Left ventricle myocardium inferior (tissue), 1 donor: ENCODE data around the gene CDH4. TPM values are rescaled to one million over a fixed set of nuclear protein-coding genes. Genes with fewer than 3 reads are reported as not detected.

Experiments used
- DNase-seq: peaks from one replicate; pipeline ENCODE4 v3.0.0-alpha.2; 2020
- H3K27ac ChIP-seq: fragments of 200-600 bp; replicated peaks from 2 replicates; pipeline ENCODE4 v1.8.0; 2021
- H3K27me3 ChIP-seq: fragments of 200-600 bp; 2 replicates; pipeline ENCODE4 v1.8.0; 2021; ENCODE audit warnings: low read depth
- H3K36me3 ChIP-seq: fragments of 200-600 bp; 2 replicates; pipeline ENCODE4 v1.8.0; 2021
- H3K4me1 ChIP-seq: fragments of 200-600 bp; 2 replicates; pipeline ENCODE4 v1.8.0; 2021
- H3K4me3 ChIP-seq: fragments of 200-600 bp; 2 replicates; pipeline ENCODE4 v1.8.0; 2021; ENCODE audit warnings: mild to moderate bottlenecking, moderate library complexity
- H3K9me3 ChIP-seq: fragments of 200-600 bp; replicated peaks from 2 replicates; pipeline ENCODE4 v1.8.0; 2021
- intact Hi-C: fragments of 100-400 bp; cut with micrococcal nuclease; formaldehyde crosslinking; loops from one replicate; pipeline ENCODE4 v1.11.0; 2022
- total RNA-seq: library from RNA; stranded (reverse); fragmentation: NEBNext Ultra II Directional; extraction: Animal tissue kit (Norgen Biotek cat#: 25700); gene quantifications from one replicate; pipeline ENCODE4 v1.2.1, GENCODE V29; 2021
- TF ChIP-seq, protein P1 (sequence below): fragments of 200-600 bp; IDR thresholded peaks from 2 replicates; pipeline ENCODE4 v1.8.0; 2021; ENCODE audit warnings: antibody characterized with exemption, mild to moderate bottlenecking, borderline replicate concordance
- donor health status: DM: no; HTN: yes; CAD: no; lungs with severe emphysema.

CDH4 gene
- total RNA-seq, 1 donor from 2014 or later = 0.05 TPM

GRCh38 chr20:61776491-61777075 is 524.5 kb downstream of the CDH4 start:
- Histone ChIP-seq H3K27ac (no peak overlapping the region), H3K27me3 (peaks cover 58% of the 10 kb centered on the region), H3K4me3 (no peak overlapping the region), H3K4me1 (no peaks in the 10 kb centered on the region), H3K9me3 (peaks cover 11% of the 10 kb centered on the region), H3K36me3 (no peaks in the 10 kb centered on the region)
- no peak for DNase-seq
- intact Hi-C loops = no loop called here
- TF ChIP-seq, protein P1, sequence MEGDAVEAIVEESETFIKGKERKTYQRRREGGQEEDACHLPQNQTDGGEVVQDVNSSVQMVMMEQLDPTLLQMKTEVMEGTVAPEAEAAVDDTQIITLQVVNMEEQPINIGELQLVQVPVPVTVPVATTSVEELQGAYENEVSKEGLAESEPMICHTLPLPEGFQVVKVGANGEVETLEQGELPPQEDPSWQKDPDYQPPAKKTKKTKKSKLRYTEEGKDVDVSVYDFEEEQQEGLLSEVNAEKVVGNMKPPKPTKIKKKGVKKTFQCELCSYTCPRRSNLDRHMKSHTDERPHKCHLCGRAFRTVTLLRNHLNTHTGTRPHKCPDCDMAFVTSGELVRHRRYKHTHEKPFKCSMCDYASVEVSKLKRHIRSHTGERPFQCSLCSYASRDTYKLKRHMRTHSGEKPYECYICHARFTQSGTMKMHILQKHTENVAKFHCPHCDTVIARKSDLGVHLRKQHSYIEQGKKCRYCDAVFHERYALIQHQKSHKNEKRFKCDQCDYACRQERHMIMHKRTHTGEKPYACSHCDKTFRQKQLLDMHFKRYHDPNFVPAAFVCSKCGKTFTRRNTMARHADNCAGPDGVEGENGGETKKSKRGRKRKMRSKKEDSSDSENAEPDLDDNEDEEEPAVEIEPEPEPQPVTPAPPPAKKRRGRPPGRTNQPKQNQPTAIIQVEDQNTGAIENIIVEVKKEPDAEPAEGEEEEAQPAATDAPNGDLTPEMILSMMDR = no peak

- Histone ChIP-seq H3K27ac (no peak overlapping the region), H3K4me1 (no peaks in the 10 kb centered on the region), H3K4me3 (no peak overlapping the region), H3K36me3 (no peaks in the 10 kb centered on the region), H3K27me3 (peaks cover 64% of the 10 kb centered on the region), H3K9me3 (peaks cover 21% of the 10 kb centered on the region)
- intact Hi-C loops = no loop called here
- DNase-seq = no peak
- TF ChIP-seq, protein P1 = no peak
Observed at GRCh38 chr20:61777773-61778494, 525.9 kb downstream of the CDH4 start.

DNA sequence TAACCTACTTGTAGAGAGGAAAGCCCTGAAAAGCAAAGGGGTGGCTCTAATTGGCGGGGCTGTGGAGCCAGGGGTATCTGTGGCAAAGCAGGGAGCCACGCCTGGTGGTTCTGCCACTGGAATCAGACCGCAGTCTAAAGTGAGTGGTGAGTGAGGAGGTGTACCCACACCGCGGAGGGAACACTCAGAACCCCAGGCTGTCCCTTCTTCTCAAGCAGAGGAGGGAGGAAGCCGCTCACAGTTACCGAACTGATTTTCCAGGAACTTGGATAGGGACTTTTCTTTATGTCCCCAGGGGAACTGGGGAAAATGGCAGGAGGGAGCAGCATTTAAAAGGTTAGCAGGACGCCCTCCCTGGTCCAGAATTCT is 526.4 kb downstream of the CDH4 start:
- Histone ChIP-seq H3K27ac (no peak overlapping the region), H3K4me1 (no peaks in the 10 kb centered on the region), H3K4me3 (no peak overlapping the region), H3K27me3 (peaks cover 64% of the 10 kb centered on the region), H3K36me3 (no peaks in the 10 kb centered on the region), H3K9me3 (peaks cover 21% of the 10 kb centered on the region)
- DNase-seq = no peak
- TF ChIP-seq, protein P1 = no peak
- intact Hi-C loops = no loop called here

DNA sequence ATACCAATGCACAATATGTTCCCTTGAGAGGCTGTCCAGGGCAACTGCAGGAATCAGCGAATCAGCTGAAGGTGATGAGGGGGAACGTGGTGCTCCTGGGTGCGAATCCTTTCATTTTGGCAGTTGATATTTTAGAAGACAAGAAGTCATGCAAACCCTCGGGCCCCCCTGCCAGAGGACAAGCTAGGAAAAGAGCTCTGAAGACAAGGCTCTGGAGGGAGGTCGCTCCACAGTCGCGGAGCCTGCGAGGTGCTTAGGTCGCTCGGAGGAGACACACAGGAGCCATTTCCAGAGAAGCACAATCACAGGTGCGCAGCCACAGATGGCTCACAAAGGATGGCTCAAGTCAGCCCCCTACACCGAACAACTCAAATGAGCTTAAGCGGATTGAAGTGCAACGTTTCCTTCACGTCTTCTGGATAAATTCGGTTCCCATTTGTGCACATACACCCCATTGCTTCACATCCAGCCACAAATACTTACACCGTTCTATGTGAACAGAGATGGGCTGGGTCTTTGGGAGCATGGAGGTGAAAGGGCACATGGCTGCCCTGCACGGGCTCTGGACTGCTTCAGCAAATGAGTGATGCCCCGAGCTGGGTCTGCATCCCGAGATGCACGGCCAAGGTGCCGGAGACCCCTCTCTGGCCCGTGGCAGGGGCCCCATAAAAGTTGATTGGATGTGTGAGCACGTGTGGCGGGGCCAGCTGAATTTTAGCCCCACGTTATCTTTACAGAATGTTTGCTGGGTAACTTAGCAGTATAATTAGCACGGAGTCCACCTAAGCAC is 527.3 kb downstream of the CDH4 start:
- Histone ChIP-seq H3K4me1 (no peaks in the 10 kb centered on the region), H3K27me3 (peaks cover 56% of the 10 kb centered on the region), H3K4me3 (no peak overlapping the region), H3K27ac (no peak overlapping the region), H3K9me3 (peaks cover 21% of the 10 kb centered on the region), H3K36me3 (no peaks in the 10 kb centered on the region)
- intact Hi-C loops = no loop called here
- TF ChIP-seq, protein P1 = no peak
- no peak for DNase-seq

GRCh38 chr20:61780066-61780465 is 528.0 kb downstream of the CDH4 start:
- H3K9me3 ChIP-seq = peaks cover 21% of the 10 kb centered on the region
- no peak overlapping the region for H3K4me3 ChIP-seq
- no peak for DNase-seq
- H3K27ac ChIP-seq = no peak overlapping the region
- H3K27me3 ChIP-seq = peaks cover 60% of the 10 kb centered on the region
- TF ChIP-seq, protein P1 = no peak
- intact Hi-C loops = no loop called here
- H3K4me1 ChIP-seq = no peaks in the 10 kb centered on the region
- no peaks in the 10 kb centered on the region for H3K36me3 ChIP-seq
